Peyer's patch (tissue), 4 donors: ENCODE measurements around the gene PPM1L. TPM values are rescaled to one million over a fixed set of nuclear protein-coding genes. Genes with fewer than 3 reads are reported as not detected.

ENCODE experiments used
- DNase-seq, 3 donors: peaks; one replicate each; pipeline ENCODE4 v3.0.0-alpha.2; 2017 to 2019
- H3K27ac ChIP-seq, 4 donors: fragments of 200-600 bp; sonication (generic); one replicate each; pipeline ENCODE4 v1.5.1; 2016 to 2019
- H3K27me3 ChIP-seq, 2 donors: fragments of 200-600 bp; sonication (generic); one replicate each; pipeline ENCODE4 v1.5.1; 2019
- H3K36me3 ChIP-seq, 3 donors: fragments of 200-600 bp; sonication (generic); one replicate each; pipeline ENCODE4 v1.5.1; 2016 to 2019
- H3K4me1 ChIP-seq, 4 donors: fragments of 200-600 bp; sonication (generic); one replicate each; pipeline ENCODE4 v1.5.1; 2016 to 2019
- H3K4me3 ChIP-seq, 4 donors: fragments of 200-600 bp; sonication (generic); 1 replicate in 3 of 4; 2 replicates in 1 of 4; pipeline ENCODE4 v1.5.1; 2016 to 2019; ENCODE audit warnings: mild to moderate bottlenecking in 1 of 4
- H3K9me3 ChIP-seq, 4 donors: fragments of 200-600 bp; sonication (generic); one replicate each; pipeline ENCODE4 v1.5.1; 2016 to 2019; ENCODE audit warnings: mild to moderate bottlenecking in 1 of 4
- CTCF ChIP-seq, 6 experiments: fragments of 450-650 bp in 4 of 6; fragments of 200-600 bp in 2 of 6; sonication (generic) in 1 of 6; IDR thresholded peaks; one replicate each; pipeline ENCODE4 v1.5.1; 2017 to 2019; ENCODE audit warnings: antibody characterized with exemption in 6 of 6, mild to moderate bottlenecking in 3 of 6, moderate library complexity in 1 of 6
- POLR2A ChIP-seq, 2 donors: fragments of 450-650 bp; IDR thresholded peaks; one replicate each; pipeline ENCODE4 v1.5.1; 2017; ENCODE audit warnings: antibody characterized with exemption in 2 of 2, mild to moderate bottlenecking in 2 of 2, moderate library complexity in 2 of 2
- total RNA-seq, 4 donors: library from RNA; depleted of rRNA; stranded (reverse); fragments of >200 nt; gene quantifications; one replicate each; pipeline ENCODE4 v1.1.0, GENCODE V29; 2016

PPM1L gene
- total RNA-seq, 4 donors from 2014 or later, result 8.4 to 17.8 (median 12.7) TPM

GRCh38 chr3:160874736-160875135, 118.7 kb downstream of the PPM1L start:
- H3K27ac ChIP-seq, result no peak overlapping the region
- H3K9me3 ChIP-seq, result no peaks in the 10 kb centered on the region
- no peaks in the 10 kb centered on the region for H3K4me1 ChIP-seq
- H3K36me3 ChIP-seq, result no peaks in the 10 kb centered on the region
- no peak for TF ChIP-seq POLR2A (IDR thresholded peaks at IDR 0.05)
- no peak for TF ChIP-seq CTCF (IDR thresholded peaks at IDR 0.05)
- no peaks in the 10 kb centered on the region for H3K27me3 ChIP-seq
- no peak for DNase-seq
- no peak overlapping the region for H3K4me3 ChIP-seq

GRCh38 chr3:160876643-160877042, 120.6 kb downstream of the PPM1L start:
- no peaks in the 10 kb centered on the region for H3K9me3 ChIP-seq
- H3K27ac ChIP-seq, result no peak overlapping the region
- H3K27me3 ChIP-seq, result no peaks in the 10 kb centered on the region
- TF ChIP-seq POLR2A (IDR thresholded peaks at IDR 0.05) (no peak), CTCF (IDR thresholded peaks at IDR 0.05) (no peak)
- DNase-seq, result no peak
- no peaks in the 10 kb centered on the region for H3K36me3 ChIP-seq
- H3K4me3 ChIP-seq, result no peak overlapping the region
- no peaks in the 10 kb centered on the region for H3K4me1 ChIP-seq

- DNase-seq, result no peak
Observed at GRCh38 chr3:160879859-160880258, 123.8 kb downstream of the PPM1L start.

DNA sequence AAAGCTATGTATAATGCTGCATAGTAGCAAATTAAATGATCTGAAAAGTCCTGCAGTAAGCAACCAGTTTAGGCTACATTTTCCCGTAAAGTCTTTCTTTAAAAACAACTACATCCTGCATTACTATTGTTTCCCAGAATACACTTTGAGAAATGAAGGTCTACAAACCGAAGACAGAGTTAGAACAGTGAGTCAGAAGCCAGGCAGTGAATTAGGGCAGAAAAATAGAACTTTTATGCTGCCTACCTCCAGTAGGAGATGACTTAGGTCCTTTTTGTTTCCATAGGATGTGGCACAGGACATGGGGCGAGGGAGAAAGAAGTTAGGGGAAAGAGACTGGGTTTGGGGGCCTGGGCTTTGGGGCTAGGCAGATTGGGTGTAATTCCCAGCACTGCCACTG, 127.3 kb downstream of the PPM1L start:
- no peaks in the 10 kb centered on the region for H3K9me3 ChIP-seq
- H3K27ac ChIP-seq, result no peak overlapping the region
- H3K36me3 ChIP-seq, result no peaks in the 10 kb centered on the region
- TF ChIP-seq CTCF (IDR thresholded peaks at IDR 0.05), result no peak
- no peak for TF ChIP-seq POLR2A (IDR thresholded peaks at IDR 0.05)
- H3K27me3 ChIP-seq, result no peaks in the 10 kb centered on the region
- no peaks in the 10 kb centered on the region for H3K4me1 ChIP-seq
- DNase-seq, result no peak
- H3K4me3 ChIP-seq, result no peak overlapping the region

More at GRCh38 chr3:160879859-160880258, 123.8 kb downstream of the PPM1L start:
- H3K27me3 ChIP-seq, result no peaks in the 10 kb centered on the region
- TF ChIP-seq CTCF (IDR thresholded peaks at IDR 0.05) (no peak), POLR2A (IDR thresholded peaks at IDR 0.05) (no peak)
- no peaks in the 10 kb centered on the region for H3K9me3 ChIP-seq
- no peaks in the 10 kb centered on the region for H3K36me3 ChIP-seq
- no peak overlapping the region for H3K27ac ChIP-seq
- H3K4me1 ChIP-seq, result no peaks in the 10 kb centered on the region
- H3K4me3 ChIP-seq, result no peak overlapping the region

GRCh38 chr3:160885791-160886286, 129.8 kb downstream of the PPM1L start:
- H3K4me1 ChIP-seq, result no peaks in the 10 kb centered on the region
- H3K36me3 ChIP-seq, result no peaks in the 10 kb centered on the region
- peak; percentile 50 to 75 (median 52) for DNase-seq
- no peaks in the 10 kb centered on the region for H3K27me3 ChIP-seq
- H3K9me3 ChIP-seq, result no peaks in the 10 kb centered on the region
- no peak overlapping the region for H3K27ac ChIP-seq
- H3K4me3 ChIP-seq, result no peak overlapping the region
- TF ChIP-seq CTCF (IDR thresholded peaks at IDR 0.05) (no peak), POLR2A (IDR thresholded peaks at IDR 0.05) (no peak)

DNA sequence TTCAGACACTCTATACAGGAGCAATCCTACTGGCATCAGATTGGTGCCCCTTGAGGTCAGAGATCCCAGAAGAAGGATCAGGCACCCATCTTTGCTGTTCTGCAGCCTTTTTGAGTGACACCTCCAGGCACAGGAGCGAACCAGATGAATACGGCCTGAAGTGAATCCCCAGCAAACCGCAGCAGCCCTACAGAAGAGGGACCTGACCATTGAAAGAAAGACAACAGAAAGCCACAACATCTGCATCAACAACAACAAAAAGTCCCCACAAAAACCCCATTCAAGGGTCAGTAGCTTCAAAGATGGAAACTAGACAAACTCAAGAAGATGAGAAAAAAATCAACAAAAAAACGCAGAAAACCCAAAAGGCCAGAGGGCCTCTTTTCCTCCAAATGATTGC, 130.4 kb downstream of the PPM1L start:
- peak in 1 of 3 donors; percentile 46 for DNase-seq
- Histone ChIP-seq H3K27ac (no peak overlapping the region), H3K27me3 (no peaks in the 10 kb centered on the region), H3K36me3 (no peaks in the 10 kb centered on the region), H3K9me3 (no peaks in the 10 kb centered on the region), H3K4me1 (no peaks in the 10 kb centered on the region), H3K4me3 (no peak overlapping the region)
- TF ChIP-seq CTCF (IDR thresholded peaks at IDR 0.05) (no peak), POLR2A (IDR thresholded peaks at IDR 0.05) (no peak)
